ENCODE data around the gene KRIT1. TPM values are rescaled to one million over a fixed set of nuclear protein-coding genes. Genes with fewer than 3 reads are reported as not detected.

Gene KRIT1
- 7.2 and 21.9 TPM in 2 replicates for total RNA-seq (2014; rRNA removed; shearing (Covaris generic); ENCODE audit: low replicate concordance)

DNA sequence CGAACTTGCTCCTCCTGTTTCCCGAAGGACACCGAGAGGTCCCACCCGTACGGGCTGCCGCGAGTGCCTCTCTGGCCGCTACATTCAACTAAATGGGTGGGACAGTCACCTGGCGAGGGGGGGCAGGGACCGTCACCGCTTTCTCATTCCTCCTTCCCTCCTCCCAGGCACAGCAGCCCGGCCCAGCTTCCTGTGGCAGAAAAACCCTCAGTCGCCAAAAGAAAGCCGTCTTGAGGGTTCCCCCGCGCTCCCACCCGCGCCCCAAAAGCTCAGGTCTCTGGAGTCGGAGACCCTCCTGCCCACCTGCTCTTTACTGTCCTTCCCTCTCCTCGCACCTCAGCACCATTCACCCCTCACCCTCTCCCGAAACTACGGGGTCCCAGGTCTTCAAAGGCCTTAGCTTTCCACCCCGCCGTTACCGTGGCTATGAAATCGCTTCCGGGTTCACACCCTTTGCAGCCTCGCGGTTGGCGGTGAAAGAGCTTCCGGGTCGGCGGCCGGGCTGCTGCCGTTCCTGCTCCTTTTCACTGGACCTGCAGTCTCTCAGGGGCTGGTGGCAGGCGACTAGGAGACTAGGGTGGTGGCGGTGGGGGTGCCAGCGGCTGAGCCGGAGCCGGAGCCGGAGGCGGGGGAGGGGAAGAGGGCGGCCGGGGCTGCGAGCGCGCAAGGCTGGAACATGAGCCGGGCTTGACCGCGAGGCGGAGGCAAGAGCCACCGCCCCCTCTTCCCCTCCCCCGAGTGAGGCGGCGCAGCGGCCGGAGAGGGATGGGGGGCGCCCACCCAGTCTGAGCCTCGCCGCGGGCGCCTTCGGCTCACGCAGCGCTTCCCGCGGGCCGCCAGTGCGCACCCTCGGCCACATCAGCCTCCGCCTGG, at the start of gene KRIT1, which contains the start of gene ANKIB1:
TSS of gene KRIT1 (minus strand) at position 428 of the 873 bp plus-strand sequence. CDS start 3,779 bp downstream, outside the sequence.
TSS of gene ANKIB1 (plus strand) at position 488 of the 873 bp plus-strand sequence. CDS start 49,005 bp downstream, outside the sequence.
- DNase-seq (ENCODE audit: low read depth): peak; percentile 85
- in situ Hi-C loops (cut with HindIII; ENCODE audit: low pct_unique_long_range_greater_than_20kb, low sequenced_read_pairs): no loop called here

DNA sequence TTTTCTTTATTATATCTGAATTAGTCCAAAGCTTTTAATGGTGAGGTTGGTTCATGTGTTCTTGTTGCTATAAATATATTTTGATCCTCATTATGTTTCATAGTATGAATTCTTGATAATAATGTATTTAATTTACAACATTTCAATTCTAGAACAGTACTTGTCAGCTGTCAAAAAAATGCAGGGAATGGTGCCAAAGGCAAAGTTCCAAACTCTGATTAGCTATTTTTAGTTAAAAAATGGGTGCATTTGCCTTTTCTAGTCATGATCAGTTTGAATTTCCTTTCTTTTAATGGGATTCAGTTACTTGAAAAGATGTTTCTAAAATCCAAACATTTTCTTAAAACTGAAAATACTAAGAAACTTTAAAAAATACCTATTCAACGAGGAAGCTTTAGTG, 49.7 kb upstream of the KRIT1 start:
- no peak for DNase-seq (ENCODE audit: low read depth)
- in situ Hi-C loops (cut with HindIII; ENCODE audit: low pct_unique_long_range_greater_than_20kb, low sequenced_read_pairs): no loop called here

DNA sequence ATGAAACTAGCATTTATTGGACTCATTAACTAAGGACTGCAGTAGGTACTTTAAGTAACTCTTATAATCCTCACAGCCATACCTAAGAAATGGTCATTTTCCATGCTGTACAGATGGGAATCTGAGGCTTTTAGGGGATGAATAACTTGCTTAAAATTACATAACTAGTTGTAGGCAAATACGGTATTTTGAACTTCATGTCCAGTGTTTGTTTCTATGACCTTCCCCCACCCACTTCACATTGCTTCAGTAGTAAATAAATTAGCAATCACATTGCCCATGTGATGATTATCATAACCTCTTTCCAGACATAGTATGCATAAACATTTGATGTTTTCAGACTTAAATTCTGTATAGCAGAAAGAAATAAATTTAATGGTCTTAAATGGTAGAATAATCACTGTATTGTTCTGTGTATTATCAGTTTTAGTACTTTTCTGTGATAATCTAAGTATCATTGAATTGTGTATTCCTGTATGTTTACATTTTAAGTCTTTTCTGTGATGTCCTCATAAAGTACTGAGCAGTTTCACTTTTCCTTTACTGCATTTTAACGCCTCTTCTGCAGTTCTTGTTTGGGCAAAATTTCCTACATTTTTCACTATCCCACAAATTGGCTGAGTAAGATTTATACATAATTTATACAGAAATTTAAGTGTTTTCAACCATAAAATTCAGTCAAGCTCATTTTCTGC, 48.3 kb upstream of the KRIT1 start:
- no peak for DNase-seq (ENCODE audit: low read depth)
- in situ Hi-C loops (cut with HindIII; ENCODE audit: low pct_unique_long_range_greater_than_20kb, low sequenced_read_pairs): no loop called here

DNA sequence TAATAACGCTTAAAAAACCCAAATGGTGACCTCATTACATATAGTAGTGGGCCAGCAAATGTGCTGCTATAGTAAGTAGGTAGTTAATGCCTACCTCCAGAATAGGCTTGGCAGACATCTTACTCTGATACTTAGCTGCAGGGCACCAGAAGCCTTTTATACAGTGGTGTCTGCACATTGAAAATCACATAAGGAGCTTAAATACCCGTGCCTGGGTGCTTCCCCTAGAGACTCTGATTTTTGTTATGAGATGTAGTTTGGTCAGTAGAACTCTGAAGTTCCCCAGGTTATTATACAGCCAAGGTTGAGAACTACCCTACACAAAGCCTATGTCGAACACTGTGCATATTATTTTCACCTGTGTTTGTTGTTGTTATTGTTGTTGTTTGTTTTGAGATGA, 47.3 kb upstream of the KRIT1 start:
- DNase-seq (ENCODE audit: low read depth): no peak
- in situ Hi-C loops (cut with HindIII; ENCODE audit: low pct_unique_long_range_greater_than_20kb, low sequenced_read_pairs): no loop called here

DNA sequence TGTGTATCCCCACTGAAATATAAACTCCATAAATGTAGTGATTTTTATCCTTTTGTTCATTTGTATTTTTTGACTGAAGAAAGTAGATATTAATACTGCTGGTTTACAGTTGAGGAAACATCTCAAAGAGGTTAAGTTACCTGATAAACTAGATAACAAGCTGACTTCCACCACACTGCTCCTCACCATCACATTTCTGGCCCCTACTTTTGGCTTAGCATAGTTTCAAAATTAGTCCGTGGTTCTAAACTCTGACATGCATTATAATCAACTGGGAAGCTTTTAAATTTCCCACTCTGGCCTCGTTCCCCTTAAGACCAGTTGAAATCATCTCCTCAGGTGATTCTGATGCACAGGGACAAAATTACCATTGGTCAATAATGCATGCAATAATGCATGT, 43.6 kb upstream of the KRIT1 start:
- DNase-seq (ENCODE audit: low read depth): no peak
- in situ Hi-C loops (cut with HindIII; ENCODE audit: low pct_unique_long_range_greater_than_20kb, low sequenced_read_pairs): no loop called here

DNA sequence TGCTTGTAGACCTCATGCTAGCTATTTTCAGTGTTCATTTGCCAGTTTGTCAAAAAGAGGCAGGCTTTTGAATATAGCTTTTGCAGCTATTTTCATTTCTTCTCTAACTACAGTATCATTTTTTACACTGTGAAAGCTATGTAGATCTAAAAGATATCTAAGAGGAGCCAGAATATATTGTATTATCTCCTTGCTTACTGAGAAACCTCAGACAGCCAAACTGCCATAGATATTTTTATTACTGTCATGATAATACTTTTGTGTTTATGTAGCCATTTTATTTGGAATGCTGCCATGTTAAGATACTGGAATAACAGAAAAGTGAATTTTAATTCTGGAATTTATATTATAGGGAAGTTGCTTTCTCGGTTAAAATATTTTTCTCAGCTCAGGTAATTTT, 37.2 kb upstream of the KRIT1 start:
- no peak for DNase-seq (ENCODE audit: low read depth)
- in situ Hi-C loops (cut with HindIII; ENCODE audit: low pct_unique_long_range_greater_than_20kb, low sequenced_read_pairs): no loop called here

DNA sequence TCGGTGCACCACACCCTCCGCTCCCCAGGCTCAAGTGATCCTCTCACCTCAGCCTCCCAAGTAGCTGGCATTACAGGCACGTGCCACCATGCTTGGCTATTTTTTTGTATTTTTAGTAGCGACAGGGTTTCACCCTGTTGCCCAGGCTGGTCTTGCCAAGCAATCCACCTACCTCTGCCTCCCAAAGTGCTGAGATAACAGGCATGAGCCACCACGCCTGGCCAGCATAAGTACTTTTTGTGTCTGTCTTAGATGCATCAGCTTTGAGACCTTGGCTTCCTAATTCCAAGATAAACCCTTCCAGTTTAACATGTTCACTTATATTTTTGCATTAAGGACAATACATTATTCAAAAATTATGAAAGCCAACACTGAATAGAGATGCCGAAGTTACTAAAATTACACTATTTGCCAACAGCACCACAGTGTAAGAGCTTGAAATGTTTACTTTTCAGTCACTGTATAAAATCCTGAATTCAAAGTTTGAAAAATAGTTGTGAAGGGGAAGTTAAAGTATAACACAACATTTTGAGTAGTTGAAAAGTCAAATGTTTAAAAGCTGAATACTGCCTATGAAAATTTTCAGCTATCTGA, 36.6 kb upstream of the KRIT1 start:
- DNase-seq (ENCODE audit: low read depth): no peak
- in situ Hi-C loops (cut with HindIII; ENCODE audit: low pct_unique_long_range_greater_than_20kb, low sequenced_read_pairs): no loop called here

DNA sequence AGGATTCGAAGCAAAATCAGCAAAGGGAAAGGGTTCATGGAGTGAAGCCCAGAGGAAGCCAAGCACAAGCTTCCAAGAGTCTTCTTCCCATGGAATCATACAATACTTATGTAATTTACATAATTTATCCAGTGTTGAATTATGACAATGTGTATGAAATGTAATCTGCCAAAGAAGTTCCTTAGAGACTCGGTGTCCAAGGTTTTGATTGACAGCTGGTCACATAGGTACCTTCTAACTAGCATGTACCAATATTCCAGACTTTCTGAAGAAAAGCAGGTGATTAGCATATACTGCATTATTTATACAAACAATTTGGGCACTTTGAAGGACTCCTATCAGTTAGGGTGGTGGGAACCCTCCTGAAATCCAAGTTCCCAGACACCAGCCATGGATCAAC, 35.3 kb upstream of the KRIT1 start:
- in situ Hi-C loops (cut with HindIII; ENCODE audit: low pct_unique_long_range_greater_than_20kb, low sequenced_read_pairs): no loop called here
- no peak for DNase-seq (ENCODE audit: low read depth)

DNA sequence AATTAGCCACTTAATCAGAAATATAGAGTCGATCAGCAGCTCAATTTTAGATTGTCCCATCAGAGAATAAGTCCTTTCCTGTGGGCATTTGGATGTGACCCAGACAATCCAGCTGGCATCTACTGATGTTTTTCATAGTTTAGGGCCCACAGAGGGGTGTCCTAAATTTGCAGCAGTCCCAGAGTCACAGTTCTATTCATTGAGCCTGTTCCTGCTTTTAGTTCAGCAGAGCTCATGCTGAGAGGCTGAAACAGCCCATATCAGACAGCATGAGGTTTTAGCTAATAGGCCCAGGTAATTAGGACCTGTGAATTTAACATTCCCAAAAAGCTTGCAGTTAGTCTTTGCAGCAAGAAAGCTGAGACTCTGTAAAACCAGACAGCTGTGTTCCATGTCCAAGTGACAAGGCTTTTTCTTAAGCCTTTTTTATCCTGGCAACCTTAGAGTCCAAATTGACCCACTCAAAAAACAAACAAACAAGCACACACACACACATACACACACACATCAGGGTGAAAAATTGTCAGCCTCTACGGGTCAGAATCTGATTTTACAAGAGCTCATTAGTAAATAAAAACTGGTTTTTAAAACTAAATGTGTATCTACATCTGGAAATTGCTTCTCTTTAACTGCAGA, 33.8 kb upstream of the KRIT1 start:
- in situ Hi-C loops (cut with HindIII; ENCODE audit: low pct_unique_long_range_greater_than_20kb, low sequenced_read_pairs): no loop called here
- DNase-seq (ENCODE audit: low read depth): no peak

DNA sequence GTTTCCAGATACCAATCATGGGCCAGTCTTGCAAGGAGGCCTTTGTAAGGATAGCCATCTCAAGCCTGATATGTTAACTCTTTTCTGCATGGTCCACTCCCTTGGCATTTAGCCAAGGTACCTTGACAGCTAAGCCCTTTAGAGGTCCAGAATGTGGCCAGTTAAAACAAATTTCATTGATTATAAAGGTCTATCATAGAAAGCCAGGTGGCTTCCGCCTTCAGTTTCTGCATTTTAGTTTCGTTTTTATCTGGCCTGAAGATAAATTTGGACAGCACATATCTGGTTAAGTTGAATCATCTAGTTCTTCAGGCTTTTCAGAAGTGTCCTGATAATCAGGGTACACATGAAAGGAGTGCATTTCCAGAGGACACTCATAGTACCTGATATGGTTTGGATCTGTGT, 30.7 kb upstream of the KRIT1 start:
- in situ Hi-C loops (cut with HindIII; ENCODE audit: low pct_unique_long_range_greater_than_20kb, low sequenced_read_pairs): no loop called here
- no peak for DNase-seq (ENCODE audit: low read depth)

DNA sequence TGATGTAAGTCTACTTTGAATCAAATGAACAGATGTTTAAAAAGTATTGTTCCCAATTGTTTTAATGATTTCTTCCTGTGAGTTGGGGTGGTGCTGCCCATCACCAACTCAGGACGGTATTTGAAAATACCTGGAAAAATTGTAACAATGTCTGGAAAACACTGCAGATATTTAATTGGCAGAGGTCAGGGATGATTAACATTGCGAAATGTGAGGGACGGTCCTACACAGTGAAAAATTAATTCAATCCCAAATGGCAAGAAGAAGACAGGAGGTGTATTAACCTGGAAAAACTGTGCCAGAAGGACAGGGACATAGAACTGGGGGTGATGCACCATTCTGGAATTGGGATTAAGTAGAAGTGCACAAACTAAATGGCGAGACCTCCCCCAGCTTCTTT, 29.6 kb upstream of the KRIT1 start:
- in situ Hi-C loops (cut with HindIII; ENCODE audit: low pct_unique_long_range_greater_than_20kb, low sequenced_read_pairs): no loop called here
- no peak for DNase-seq (ENCODE audit: low read depth)

DNA sequence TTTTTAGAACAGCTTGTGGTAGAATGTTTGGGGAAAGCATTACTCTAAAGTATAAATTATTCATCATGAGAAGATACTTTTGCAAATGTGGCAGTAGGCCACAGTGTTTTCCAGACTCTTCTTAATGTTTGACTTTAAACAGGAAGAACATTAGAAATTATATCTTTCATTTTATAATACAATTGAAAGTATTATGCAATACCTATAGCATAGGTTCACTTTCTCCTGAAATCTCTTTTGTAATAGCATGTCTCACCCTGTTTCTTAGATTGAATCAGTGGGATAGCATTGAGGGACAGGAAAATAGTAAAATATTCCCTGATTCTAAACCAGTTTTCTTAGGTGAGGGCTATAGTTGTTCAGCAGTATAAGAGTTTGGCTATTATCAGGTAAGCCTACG, 23.2 kb upstream of the KRIT1 start:
- DNase-seq (ENCODE audit: low read depth): no peak
- in situ Hi-C loops (cut with HindIII; ENCODE audit: low pct_unique_long_range_greater_than_20kb, low sequenced_read_pairs): no loop called here

DNA sequence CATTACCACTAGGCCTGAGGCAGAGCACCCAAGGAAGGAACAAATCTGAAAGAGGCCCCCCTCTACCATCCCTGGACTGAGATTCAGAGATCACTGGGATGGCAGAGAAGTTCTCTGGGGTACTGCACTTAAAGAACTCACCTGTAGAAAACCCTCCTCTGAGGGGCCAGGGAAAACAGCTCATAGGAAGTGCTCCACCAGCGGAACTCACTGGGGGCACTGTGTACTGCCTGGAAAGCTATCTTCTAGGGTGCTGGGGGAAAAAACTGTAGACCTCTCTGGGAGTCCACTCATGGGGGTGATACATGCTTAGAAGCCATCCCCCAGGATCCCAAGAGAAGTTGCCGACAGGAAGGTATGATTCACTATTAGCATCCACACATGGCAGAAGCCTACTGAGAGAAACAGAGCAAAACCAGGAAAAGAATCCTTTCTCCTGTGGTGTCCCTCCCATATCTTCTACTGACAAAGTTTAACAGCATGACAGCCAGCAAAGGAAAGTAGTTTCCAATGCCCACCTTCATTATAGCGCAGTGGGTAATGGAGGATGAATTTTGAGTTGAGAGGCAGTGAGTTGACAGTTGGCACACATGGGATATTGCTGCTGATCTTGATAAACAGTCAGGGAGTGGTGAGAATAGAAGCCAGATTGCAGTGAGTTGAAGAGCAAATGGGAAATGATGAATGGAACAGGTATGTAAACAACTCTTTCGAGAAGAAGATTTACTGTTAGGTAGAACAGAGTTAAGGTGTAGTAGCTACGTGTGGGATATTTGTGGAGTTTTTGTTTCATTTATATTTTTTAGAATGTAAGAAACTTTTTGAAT, 20.9 kb upstream of the KRIT1 start:
- in situ Hi-C loops (cut with HindIII; ENCODE audit: low pct_unique_long_range_greater_than_20kb, low sequenced_read_pairs): no loop called here
- no peak for DNase-seq (ENCODE audit: low read depth)

DNA sequence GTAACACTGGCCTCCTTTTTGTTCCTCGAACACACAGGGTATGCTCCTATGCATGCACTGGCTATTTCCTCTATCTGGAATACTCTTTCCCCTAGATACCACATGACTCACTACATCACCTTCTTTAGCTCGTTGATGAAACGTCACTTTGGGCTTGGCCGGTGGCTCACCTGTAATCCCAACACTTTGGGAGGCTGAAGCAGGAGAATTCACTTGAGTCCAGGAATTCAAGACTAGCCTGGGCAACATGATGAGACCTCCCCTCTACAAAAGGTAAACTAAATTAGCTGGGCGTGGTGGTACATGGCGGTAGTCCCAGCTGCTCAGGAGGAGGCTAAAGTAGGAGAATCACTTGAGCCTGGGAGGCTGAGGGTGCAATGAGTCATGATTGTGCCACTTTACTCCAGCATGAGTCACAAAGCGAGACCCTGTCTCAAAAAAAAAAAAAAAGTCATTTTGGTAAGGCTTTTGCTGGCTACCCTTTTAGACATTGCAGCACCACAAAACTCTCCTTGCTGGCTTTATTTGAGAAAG, 14.6 kb upstream of the KRIT1 start:
- DNase-seq (ENCODE audit: low read depth): no peak
- in situ Hi-C loops (cut with HindIII; ENCODE audit: low pct_unique_long_range_greater_than_20kb, low sequenced_read_pairs): no loop called here

DNA sequence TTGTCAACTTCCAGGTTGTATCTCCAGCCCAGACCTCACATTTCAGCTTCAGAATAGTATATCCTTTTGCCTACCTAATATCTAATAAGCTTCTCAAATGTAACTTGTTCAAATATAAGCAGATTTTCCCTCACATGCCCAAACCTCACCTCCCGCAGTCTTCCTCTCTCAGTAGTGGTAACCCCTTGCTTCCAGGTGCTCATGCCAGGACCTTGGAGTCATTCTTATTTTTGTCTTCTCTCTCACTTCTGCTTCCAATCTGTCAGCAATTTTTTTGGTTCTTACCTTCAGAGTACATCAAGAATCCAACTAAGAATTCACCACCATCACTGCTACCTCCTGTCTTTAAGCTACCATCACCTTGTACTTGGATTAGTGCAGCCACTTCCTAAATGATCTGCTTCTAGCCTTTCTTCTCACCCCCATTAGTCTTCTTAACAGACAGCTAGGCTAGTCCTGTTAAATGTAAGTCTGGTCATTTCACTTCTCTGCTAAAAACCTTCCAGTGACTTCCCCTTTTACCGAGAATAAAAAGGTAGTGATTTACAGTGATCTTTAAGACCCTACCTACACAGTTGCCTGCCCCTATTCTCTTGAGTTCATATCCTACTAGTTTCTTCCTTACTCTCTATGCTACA, 14.0 kb upstream of the KRIT1 start:
- DNase-seq (ENCODE audit: low read depth): no peak
- in situ Hi-C loops (cut with HindIII; ENCODE audit: low pct_unique_long_range_greater_than_20kb, low sequenced_read_pairs): no loop called here

DNA sequence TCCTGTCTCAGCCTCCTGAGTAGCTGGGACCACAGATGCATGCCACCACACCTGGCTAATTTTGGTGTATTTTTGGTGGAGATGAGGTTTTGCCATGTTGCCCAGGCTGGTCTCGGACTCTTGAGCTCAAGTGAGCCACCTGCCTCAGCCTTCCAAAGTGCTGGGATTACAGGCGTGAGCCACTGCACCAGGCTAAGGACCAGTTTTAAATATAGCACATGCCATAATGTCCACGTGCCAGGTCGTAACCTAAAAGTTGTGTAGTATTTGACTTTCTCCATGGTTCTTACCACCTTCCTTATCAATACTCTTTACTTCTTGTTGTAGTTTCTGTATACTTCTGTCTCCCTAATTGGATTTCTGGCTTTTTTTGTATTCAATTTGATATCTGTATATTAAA, 13.3 kb upstream of the KRIT1 start:
- DNase-seq (ENCODE audit: low read depth): no peak
- in situ Hi-C loops (cut with HindIII; ENCODE audit: low pct_unique_long_range_greater_than_20kb, low sequenced_read_pairs): no loop called here

DNA sequence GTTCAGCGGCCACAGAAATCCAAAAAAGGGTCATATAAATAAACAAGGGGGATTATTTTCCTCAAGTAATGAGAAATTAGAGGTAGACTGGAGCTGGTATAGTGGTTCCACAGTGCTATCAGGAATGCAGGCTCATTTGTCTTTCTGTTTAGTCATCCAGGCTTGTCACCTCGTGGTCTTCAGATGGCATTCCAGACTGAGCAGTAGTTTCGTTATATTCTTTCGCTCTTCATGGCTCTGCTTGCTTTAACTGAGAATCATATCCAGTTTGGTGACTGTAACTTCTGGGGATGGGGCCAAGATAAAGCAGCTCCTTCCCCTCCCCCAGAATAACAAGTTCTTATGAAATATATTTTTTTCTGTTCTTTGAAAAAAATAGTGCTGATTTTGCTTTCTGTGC, 9.6 kb upstream of the KRIT1 start:
- DNase-seq (ENCODE audit: low read depth): peak; percentile 47
- in situ Hi-C loops (cut with HindIII; ENCODE audit: low pct_unique_long_range_greater_than_20kb, low sequenced_read_pairs): no loop called here
